Heart left ventricle (tissue), 16 donors: Measurements from ENCODE around the gene TBC1D8. TPM values are rescaled to one million over a fixed set of nuclear protein-coding genes. Genes with fewer than 3 reads are reported as not detected.

Experiments used
- ATAC-seq, 4 donors: fragments of 200-7000 bp; cut with Tn5 transposase; one replicate each; pipeline ENCODE4 v1.9.1; 2020 to 2022; ENCODE audit warnings: moderate library complexity in 4 of 4, mild to moderate bottlenecking in 3 of 4, moderate number of reproducible peaks in 1 of 4
- DNase-seq, 5 donors: peaks; one replicate each; pipeline ENCODE4 v3.0.0-alpha.2; 2020
- H3K27ac ChIP-seq, 12 donors: fragments of 200-600 bp; sonication (generic) in 4 of 12; one replicate each; pipeline versions ENCODE4 v1.5.0 to v1.8.0; 2016 to 2022; ENCODE audit warnings: mild to moderate bottlenecking in 2 of 12
- H3K27me3 ChIP-seq, 9 donors: fragments of 200-600 bp; sonication (generic) in 2 of 9; one replicate each; pipeline versions ENCODE4 v1.5.1 to v1.8.0; 2016 to 2022; ENCODE audit warnings: mild to moderate bottlenecking in 3 of 9
- H3K36me3 ChIP-seq, 9 donors: fragments of 200-600 bp; sonication (generic) in 2 of 9; one replicate each; pipeline versions ENCODE4 v1.5.0 to v1.8.0; 2018 to 2022; ENCODE audit warnings: mild to moderate bottlenecking in 2 of 9
- H3K4me1 ChIP-seq, 12 donors: fragments of 200-600 bp; sonication (generic) in 4 of 12; one replicate each; pipeline versions ENCODE4 v1.5.0 to v1.8.0; 2016 to 2022; ENCODE audit warnings: mild to moderate bottlenecking in 3 of 12
- H3K4me3 ChIP-seq, 12 donors: fragments of 200-600 bp; sonication (generic) in 4 of 12; one replicate each; pipeline versions ENCODE4 v1.5.0 to v1.8.0; 2017 to 2022; ENCODE audit warnings: mild to moderate bottlenecking in 9 of 12, moderate library complexity in 4 of 12
- H3K9me3 ChIP-seq, 12 donors: fragments of 200-600 bp; sonication (generic) in 4 of 12; one replicate each; pipeline versions ENCODE4 v1.5.0 to v1.8.0; 2016 to 2022; ENCODE audit warnings: mild to moderate bottlenecking in 1 of 12
- POLR2A ChIP-seq, 2 donors: fragments of 450-650 bp; IDR thresholded peaks; one replicate each; pipeline ENCODE4 v1.6.1; 2017; ENCODE audit warnings: antibody characterized with exemption in 2 of 2, mild to moderate bottlenecking in 2 of 2, moderate library complexity in 2 of 2
- WGBS, 4 donors: extraction: QIAGEN DNeasy Blood & Tissue Kit in 2 of 4; methylation state at CpG; one replicate each; pipeline versions ENCODE4 v1.1.5 to v1.1.7; 2013 to 2018; 5-methylcytosine and 5-hydroxymethylcytosine counted together
- intact Hi-C, 10 donors: fragments of 100-400 bp; cut with DNase I; formaldehyde crosslinking; loops; one replicate each; pipeline versions ENCODE4 v1.11.1 to v1.14.2; 2022
- polyA plus RNA-seq, 2 donors: library from polyadenylated mRNA; stranded (reverse); fragments of 200-250 nt; gene quantifications; one replicate each; pipeline ENCODE4 v1.2.3, GENCODE V29; 2013
- total RNA-seq, 9 donors: library from RNA; depleted of rRNA in 2 of 9; stranded (reverse); fragments of >200 nt in 2 of 9; fragmentation: NEBNext Ultra II Directional in 3 of 9; extraction: Animal tissue kit (Norgen Biotek cat#: 25700) in 3 of 9; gene quantifications; one replicate each; pipeline versions ENCODE4 v1.1.0 to v1.2.4, GENCODE V29; 2016 to 2023
- TF ChIP-seq, protein P1 (sequence below), 12 donors: fragments of 200-600 bp; sonication (generic) in 4 of 12; IDR thresholded peaks; one replicate each; pipeline versions ENCODE4 v1.5.0 to v1.8.0; 2018 to 2022; ENCODE audit warnings: antibody characterized with exemption in 12 of 12, mild to moderate bottlenecking in 5 of 12
- donor health status: ischemic (EF 13 %, LVEDD 7.1; RV severe dilation, severe dysfunction).
- donor health status: healthy with polysubstance abuse.
- donor health status: DM: no; HTN: yes; CAD: no.
- donor health status: DM: no; HTN: no; CAD: no.
- donor health status: ischemic (EF 25% LVEDD 6.9; RV normal size, moderate dysfunction).
- donor health status: ischemic (EF 25% LVEDD 5.7; RV mildly dilated, moderate dysfunction).
- donor health status: healthy.
- donor health status: DM: yes; HTN: yes; CAD: no.
- donor health status: ischemic (EF 35%, LVEDD 5.7; RV mildly dilated, moderate dysfunction).
- donor health status: nonischemic (EF 11% LVEDD 7.7; RV severe dilation, severe dysfunction).
- donor health status: DM: yes; HTN: yes; CAD: no.
- donor health status: PGD.
- donor health status: ischemic (EF 29% LVEDD 5.4; RV normal size, mild dysfunction).
- donor health status: nonischemic (EF 23%, LVEDD 6.1; RV moderate dilation, normal function).

TBC1D8 gene
- total and polyA plus RNA-seq, 11 donors = 30.1 to 61.7 (median 42.9) TPM

DNA sequence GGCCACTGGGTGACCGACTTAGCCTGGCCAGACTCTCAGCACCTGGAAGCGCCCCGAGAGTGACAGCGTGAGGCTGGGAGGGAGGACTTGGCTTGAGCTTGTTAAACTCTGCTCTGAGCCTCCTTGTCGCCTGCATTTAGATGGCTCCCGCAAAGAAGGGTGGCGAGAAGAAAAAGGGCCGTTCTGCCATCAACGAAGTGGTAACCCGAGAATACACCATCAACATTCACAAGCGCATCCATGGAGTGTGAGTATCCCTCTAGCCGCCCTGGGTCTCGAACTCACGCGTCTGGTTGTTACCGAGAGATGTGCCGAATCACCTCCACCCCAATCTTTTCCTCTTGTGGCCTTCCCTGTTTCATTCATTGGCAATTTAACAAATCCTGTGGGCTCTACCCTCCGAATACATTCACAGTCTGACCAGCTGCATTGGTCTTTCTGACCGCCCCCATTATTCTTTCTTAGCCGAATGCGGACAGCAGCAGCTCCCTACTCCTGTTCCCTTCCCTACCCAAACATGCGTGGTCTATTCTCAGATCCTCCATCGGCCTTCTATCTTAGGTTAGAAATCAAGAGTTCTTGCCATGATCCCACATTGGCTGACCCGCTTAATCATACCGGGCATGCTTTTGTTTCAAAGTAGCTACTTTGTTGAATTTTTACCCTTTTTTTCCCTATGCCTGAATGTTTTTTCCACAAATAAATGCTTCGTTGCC, 148.5 kb downstream of the TBC1D8 start:
- H3K9me3 ChIP-seq = no peaks in the 10 kb centered on the region
- no peaks in the 10 kb centered on the region for H3K27me3 ChIP-seq
- TF ChIP-seq, protein P1, sequence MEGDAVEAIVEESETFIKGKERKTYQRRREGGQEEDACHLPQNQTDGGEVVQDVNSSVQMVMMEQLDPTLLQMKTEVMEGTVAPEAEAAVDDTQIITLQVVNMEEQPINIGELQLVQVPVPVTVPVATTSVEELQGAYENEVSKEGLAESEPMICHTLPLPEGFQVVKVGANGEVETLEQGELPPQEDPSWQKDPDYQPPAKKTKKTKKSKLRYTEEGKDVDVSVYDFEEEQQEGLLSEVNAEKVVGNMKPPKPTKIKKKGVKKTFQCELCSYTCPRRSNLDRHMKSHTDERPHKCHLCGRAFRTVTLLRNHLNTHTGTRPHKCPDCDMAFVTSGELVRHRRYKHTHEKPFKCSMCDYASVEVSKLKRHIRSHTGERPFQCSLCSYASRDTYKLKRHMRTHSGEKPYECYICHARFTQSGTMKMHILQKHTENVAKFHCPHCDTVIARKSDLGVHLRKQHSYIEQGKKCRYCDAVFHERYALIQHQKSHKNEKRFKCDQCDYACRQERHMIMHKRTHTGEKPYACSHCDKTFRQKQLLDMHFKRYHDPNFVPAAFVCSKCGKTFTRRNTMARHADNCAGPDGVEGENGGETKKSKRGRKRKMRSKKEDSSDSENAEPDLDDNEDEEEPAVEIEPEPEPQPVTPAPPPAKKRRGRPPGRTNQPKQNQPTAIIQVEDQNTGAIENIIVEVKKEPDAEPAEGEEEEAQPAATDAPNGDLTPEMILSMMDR (IDR thresholded peaks at IDR 0.05) = no peak
- no peak for TF ChIP-seq POLR2A (IDR thresholded peaks at IDR 0.05)
- 1 to 3% (median 2%) methylated on average over 26 of the region's 26 CpGs for WGBS, 4 donors
- H3K36me3 ChIP-seq = peaks cover 0 to 47% (median 43%) of the 10 kb centered on the region in 9 donors
- DNase-seq (no peak), ATAC-seq (peak in 1 of 4 donors; percentile 6)
- peaks cover 4 to 31% (median 17%) of the 10 kb centered on the region in 12 donors for H3K4me1 ChIP-seq
- peak overlapping the region; percentile 65 to 94 (median 84) for H3K27ac ChIP-seq
- intact Hi-C loops = no loop called here
- H3K4me3 ChIP-seq = peak overlapping the region; percentile 54 to 99 (median 78)

DNA sequence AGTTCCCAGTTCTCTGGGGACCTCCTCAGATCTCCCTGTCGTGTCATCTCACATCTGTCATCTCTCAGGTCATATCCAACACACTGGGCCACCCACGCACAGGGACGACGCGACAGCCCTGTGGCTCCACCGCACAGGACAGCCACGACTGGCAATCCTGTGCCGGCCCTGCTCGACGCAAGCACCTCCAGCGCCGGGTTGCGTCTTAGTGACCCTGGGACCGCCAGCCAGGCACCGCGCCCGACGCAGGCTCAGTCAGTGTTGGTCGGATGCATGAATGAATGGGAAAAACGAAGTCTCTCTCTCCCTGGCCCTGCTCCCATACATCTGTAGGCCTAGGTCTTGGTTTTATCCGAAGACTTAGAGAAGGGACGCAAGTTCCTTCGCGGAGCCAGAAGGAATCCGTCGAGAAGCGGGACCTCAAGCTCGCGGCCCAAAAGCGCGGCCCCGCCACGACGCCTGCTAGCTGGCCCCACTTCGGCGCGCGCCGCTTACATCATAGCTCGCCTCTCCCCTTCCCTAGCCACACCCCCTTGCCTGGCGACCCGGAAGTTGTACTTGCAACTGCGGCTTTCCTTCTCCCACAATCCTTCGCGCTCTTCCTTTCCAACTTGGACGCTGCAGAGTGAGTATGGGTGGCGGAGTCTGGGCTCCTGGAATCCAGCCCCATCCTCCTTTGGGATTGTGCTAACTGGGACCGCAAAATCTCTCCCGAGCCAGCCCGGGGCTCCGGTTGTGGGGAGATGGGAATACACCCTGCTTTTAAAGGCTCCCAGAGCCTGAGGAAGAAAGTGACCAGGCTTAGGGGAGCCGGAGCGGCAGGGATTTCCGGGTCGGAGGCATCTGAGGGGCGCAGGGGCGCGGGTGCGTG, 149.3 kb downstream of the TBC1D8 start, which contains the start of gene RPL31:
RPL31 (plus strand) TSS at position 599 of the 871 bp plus-strand sequence. CDS start 413 bp downstream, outside the sequence.
- peak within 1 kb of the TSS; percentile 65 to 94 (median 84) for H3K27ac ChIP-seq
- no peaks in the 10 kb centered on the region for H3K27me3 ChIP-seq
- DNase-seq (peak; percentile 98 to 99 (median 98)), ATAC-seq (peak; percentile 95 to 99 (median 96))
- peak within 1 kb of the TSS; percentile 54 to 99 (median 78) for H3K4me3 ChIP-seq
- TF ChIP-seq POLR2A (IDR thresholded peaks at IDR 0.05) = peak in 1 of 2 donors; percentile 80
- TF ChIP-seq, protein P1 (IDR thresholded peaks at IDR 0.05) = peak in 1 of 12 donors; percentile 8
- no peaks in the 10 kb centered on the region for H3K9me3 ChIP-seq
- intact Hi-C loops = no loop called here
- H3K4me1 ChIP-seq = peaks cover 4 to 31% (median 17%) of the 10 kb centered on the region in 12 donors
- 3 to 5% (median 4%) methylated on average over 56 to 59 of the region's 59 CpGs for WGBS, 4 donors
- peaks cover 0 to 45% (median 35%) of the 10 kb centered on the region in 9 donors for H3K36me3 ChIP-seq

DNA sequence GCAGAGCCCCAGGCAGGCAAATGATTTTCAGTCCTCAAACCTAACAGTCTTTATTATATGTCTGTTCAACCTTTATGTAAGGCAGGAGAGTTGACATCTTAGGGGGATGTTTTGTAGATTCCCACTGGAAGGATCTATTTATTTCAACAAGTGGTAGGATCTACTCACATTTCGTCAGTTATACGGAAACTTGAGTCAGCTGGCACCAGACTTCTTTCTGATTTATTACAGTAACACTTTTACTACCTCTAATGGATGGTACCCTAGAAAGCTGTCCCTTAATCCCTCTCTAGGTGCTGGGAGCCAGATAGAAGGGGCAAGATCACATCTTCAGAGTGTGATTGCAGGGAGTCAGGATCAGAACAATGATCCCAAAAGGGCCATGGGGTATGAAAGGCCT, 151.2 kb downstream of the TBC1D8 start:
- TF ChIP-seq, protein P1 (IDR thresholded peaks at IDR 0.05) = no peak
- no peak for TF ChIP-seq POLR2A (IDR thresholded peaks at IDR 0.05)
- H3K27ac ChIP-seq = no peak overlapping the region
- no peaks in the 10 kb centered on the region for H3K27me3 ChIP-seq
- peaks cover 4 to 30% (median 17%) of the 10 kb centered on the region in 12 donors for H3K4me1 ChIP-seq
- H3K36me3 ChIP-seq = peaks cover 0 to 45% (median 29%) of the 10 kb centered on the region in 9 donors
- ATAC-seq (no peak), DNase-seq (no peak)
- 91 to 98% (median 95%) methylated on average over 2 of the region's 2 CpGs for WGBS, 4 donors
- intact Hi-C loops = no loop called here
- H3K4me3 ChIP-seq = no peak overlapping the region
- H3K9me3 ChIP-seq = no peaks in the 10 kb centered on the region

DNA sequence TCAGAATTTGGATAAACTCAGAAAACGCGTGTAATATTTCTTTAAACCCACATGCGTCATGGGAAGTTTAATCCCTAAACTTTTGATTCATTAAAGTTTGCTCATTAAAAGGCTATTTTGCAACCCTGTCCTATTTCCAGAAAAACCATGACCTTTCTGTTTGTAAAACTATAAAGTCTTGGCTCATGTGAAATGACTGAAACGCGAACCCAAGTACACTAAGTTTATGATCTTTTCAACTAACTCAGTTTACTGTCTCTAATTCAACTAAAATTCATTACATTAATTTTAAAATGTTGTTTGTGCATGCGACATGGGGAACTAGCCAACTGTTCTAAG, 153.0 kb downstream of the TBC1D8 start:
- no peak for DNase-seq
- H3K27ac ChIP-seq = no peak overlapping the region
- H3K36me3 ChIP-seq = peaks cover 0 to 45% (median 27%) of the 10 kb centered on the region in 9 donors
- intact Hi-C loops = no loop called here
- H3K27me3 ChIP-seq = no peaks in the 10 kb centered on the region
- 89 to 95% (median 91%) methylated on average over 6 of the region's 6 CpGs for WGBS, 4 donors
- H3K4me3 ChIP-seq = no peak overlapping the region
- no peak for TF ChIP-seq POLR2A (IDR thresholded peaks at IDR 0.05)
- TF ChIP-seq, protein P1 (IDR thresholded peaks at IDR 0.05) = no peak
- ATAC-seq = no peak
- H3K4me1 ChIP-seq = peaks cover 0 to 12% (median 9%) of the 10 kb centered on the region in 12 donors
- no peaks in the 10 kb centered on the region for H3K9me3 ChIP-seq
